GM19372 (cell line): ENCODE data around the gene AP1S3.
"Not testable (repeated sequence)": the region's sequence is repeated elsewhere in the genome, so short reads cannot be mapped to it uniquely, and the experiment has no call there.

Experiments used
- ATAC-seq: cut with Tn5 transposase; IDR thresholded peaks from one replicate; pipeline ENCODE4 v1.9.1; 2021; ENCODE audit warnings: mild to moderate bottlenecking, low read depth, moderate library complexity; ENCODE audit not compliant: unreplicated experiment

The AP1S3 gene

GRCh38 chr2:223811757-223812156 lies 25.6 kb downstream of the AP1S3 start:
- no peak for ATAC-seq

GRCh38 chr2:223805008-223805407 lies 32.4 kb downstream of the AP1S3 start:
- no peak for ATAC-seq

DNA sequence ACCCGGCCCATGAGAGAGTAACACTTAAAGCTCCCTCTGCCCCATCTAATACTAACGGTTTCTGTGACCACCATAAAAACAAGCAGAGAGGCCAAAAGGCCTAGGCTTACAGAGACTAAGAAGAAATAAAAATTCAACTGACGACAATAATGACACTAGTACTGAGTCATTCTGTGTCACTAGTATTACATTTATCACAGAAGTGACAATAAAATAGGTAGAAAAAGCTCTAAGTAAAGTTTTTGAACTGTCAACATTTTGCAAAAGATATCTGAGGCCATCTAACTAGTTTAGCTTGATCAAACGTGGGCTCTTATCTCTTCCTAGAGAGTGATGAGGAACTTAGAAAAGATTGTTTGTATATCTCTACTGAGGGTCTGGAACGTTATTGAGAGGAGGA lies 35.6 kb downstream of the AP1S3 start:
- no peak for ATAC-seq

DNA sequence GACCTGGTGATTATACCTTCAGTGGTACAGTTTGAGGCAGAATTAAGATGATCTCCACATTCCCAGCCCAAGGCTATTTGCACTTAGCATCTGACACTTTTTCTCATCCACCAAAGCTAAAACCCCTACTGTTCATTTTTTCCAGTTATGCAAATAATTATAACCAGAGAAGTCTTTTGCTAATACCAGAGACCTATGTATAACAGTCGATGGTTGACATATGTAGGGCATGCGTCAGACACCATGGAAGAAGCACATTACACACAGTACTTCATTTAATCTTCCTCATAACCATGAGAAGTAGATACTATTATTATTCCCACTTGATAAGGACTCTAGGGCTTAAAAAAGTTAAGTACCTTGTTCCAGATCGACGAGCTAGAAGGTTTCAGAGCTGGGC lies 36.5 kb downstream of the AP1S3 start:
- no peak for ATAC-seq

GRCh38 chr2:223797811-223798721 lies 39.3 kb downstream of the AP1S3 start:
- ATAC-seq: peak; percentile 100

DNA sequence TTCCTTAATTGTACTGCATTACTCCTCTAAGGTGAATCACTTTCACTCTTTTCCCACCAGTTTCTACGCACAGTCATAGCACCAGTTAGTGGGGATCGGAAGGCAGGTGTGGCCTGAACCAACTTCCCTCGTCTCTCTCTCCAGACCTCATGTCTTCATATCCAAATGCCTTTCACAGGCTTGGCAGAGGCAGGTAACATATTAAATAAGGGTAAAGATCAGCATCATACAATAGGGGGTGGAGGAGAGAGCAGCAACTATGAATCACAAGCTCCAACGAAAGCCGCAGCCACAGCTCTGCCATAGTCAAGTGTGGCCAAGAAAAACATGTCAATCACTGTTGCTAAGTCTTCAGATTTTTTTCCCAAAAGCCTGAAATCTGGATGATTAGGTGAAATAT lies 40.3 kb downstream of the AP1S3 start:
- ATAC-seq: no peak

DNA sequence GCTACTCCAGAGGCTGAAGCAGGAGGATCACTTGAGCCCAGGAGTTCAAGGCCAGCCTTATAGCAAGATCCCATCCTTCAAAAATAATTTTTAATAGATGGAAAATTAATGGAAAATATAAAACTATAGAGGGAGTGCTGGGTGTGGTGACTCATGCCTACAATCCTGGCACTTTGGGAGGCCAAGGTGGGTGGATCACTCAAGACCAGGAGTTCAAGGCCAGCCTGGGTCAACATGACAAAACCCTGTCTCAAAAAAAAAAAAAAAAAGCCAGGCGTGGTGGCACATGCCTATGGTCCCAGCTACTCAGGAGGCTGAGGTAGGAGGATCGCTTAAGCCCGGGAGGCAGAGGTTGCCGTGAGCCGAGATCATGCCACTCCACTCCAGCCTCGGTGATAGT lies 48.0 kb downstream of the AP1S3 start:
- ATAC-seq: no peak

DNA sequence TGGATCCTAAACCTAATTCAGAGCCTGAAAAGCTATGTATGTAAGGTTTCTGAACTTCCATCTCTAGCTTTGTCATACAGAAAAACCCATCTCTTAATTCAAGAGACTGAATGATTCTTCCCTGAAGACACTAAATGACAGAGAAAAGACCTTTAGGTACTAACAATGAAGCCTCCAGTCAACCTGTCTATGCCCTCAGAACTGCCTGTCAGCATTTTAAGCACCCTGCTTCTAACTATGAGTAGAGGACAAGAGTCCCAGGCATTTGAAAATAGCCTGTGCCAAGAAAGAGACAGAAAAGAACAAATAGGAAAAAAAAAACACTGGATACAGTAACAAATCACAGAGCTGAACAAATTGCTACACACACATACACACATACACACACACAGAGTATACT lies 48.6 kb downstream of the AP1S3 start:
- ATAC-seq: no peak

DNA sequence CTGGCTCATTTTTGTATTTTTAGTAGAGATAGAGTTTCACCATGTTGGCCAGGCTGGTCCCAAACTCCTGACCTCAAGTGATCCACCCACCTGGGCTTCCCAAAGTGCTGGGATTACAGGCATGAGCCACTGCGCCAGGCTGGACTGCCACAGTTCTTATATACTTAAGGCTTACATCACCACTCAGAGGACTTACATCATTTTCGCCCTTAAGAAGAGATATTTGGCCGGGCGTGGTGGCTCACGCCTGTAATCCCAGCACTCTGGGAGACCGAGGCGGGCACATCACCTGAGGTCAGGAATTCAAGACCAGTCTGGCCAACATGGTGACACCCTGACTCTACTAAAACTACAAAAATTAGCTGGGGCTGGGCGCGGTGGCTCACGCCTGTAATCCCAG lies 49.3 kb downstream of the AP1S3 start:
- not testable (repeated sequence) for ATAC-seq

DNA sequence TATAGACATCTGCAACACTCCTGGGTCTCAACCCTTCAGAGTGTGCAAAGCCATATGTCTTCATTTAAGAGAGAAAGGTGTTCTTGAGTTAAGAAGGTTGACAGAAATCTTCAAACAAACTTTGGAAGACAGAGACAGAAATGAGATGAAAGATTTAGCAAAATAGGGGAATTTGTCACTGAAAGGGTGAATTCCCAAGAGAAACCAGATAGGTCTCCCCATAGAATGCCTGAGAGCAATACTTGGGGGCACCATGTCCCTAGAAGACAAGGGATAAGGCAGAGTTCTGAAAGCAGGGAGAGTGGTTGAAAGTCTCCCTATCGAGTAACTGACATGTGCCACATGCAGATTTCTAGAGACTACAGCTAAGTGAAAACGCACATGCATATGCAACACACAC lies 50.0 kb downstream of the AP1S3 start:
- peak; percentile 31 for ATAC-seq

- peak; percentile 59 for ATAC-seq
Observed at GRCh38 chr2:223786943-223787342, 50.4 kb downstream of the AP1S3 start.

DNA sequence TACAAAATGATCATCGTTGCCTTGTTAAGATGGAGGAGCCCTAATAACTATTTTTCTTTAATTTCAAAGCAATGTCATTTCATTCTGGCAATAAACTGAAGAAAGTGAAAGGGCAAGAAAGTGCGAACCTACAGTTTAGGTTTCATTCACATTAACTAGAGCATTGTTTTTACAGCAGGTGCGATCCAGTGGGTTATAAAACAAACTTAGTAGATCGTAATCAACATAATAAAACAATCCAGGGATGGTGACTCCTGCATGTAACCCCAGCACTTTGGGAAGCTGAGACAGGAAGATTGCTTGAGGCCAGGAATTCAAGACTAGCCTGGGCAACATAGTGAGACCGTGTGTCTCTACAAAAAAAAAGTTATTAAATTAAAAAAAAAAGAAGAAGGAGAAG lies 51.1 kb downstream of the AP1S3 start:
- ATAC-seq: no peak

DNA sequence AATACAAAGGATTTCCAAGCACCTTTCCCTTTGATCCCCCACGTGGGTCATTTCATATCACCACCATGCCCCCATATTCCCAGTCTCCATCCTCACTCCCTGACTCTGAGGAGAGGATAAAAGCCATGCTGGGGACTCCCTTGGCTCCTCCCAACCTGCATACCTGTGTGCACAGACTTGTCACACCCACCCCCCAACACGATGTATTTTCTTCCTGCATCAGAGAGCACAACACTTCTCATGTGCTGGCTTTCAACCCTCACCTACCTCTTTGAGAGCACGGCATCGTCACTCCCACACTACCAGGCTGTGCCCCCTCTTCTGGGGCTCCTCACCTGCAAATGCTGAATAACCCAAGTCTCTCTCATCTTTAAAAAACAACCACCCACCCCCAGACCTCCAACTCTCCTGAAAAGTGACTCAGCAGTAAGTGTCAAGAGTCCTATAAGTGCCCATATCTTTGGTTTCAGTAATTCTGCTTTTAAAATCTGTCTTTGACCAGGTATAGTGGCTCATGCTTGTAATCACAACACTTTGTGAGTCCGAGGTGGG lies 53.1 kb downstream of the AP1S3 start:
- ATAC-seq: no peak

DNA sequence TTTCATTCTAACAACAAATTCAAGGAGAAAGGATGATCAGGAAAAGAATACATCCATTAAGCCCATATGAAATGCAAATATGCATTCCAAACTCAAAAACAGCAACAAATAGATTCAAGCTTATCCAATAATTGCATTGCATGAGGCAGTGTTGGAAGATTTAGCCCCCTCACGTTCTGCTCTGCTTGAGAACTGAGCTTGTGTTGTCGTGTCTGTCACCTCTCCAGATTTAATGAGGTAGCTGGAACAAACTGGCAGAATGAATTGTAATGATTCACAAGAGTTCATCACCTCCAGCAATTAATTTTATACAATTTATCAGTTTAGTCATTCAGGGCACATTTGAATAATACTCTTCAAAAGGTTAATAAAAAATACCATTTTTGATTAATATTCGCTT lies 54.8 kb downstream of the AP1S3 start:
- no peak for ATAC-seq

- ATAC-seq: no peak
Observed at GRCh38 chr2:223781560-223781959, 55.8 kb downstream of the AP1S3 start.

GRCh38 chr2:223779877-223780276 lies 57.5 kb downstream of the AP1S3 start:
- peak; percentile 88 for ATAC-seq

DNA sequence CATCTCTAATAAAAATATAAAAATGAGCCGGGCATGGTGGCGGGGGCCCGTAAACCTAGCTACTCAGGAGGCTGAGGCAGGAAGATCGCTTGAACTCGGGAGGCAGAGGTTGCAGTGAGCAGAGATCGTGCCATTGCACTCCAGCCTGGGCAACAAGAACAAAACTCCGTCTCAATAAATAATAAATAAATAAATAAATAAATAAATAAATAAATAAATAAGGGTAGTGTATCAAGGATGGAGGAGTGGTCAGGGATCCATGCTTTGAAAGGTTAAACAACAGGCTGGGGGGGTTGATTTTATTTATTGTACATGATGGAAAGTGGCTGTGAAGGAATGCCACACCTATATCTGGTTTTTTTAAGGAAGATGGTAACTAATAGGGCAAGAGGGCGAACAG lies 63.2 kb downstream of the AP1S3 start:
- ATAC-seq: no peak

GRCh38 chr2:223772363-223772762 lies 65.0 kb downstream of the AP1S3 start:
- no peak for ATAC-seq

GRCh38 chr2:223771475-223771874 lies 65.9 kb downstream of the AP1S3 start:
- ATAC-seq: no peak

DNA sequence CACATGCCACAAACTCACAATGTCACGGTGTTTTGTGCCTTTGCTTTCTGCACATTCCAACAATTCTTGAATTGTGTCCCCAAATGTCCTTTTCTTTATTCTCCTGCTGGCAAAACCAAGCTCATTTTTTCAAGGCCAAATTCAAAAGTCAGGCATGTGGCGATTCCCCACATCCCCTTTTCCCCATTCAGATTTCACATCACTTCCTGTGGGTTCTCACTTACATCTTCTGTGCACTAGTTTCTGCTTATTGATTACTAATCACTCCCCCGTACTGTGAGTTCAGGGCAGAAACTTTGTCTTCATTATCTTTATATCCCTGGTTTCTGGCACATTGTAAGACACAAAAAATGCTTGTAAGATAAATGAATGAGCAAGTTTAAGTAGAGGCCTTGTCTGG lies 69.2 kb downstream of the AP1S3 start:
- no peak for ATAC-seq

DNA sequence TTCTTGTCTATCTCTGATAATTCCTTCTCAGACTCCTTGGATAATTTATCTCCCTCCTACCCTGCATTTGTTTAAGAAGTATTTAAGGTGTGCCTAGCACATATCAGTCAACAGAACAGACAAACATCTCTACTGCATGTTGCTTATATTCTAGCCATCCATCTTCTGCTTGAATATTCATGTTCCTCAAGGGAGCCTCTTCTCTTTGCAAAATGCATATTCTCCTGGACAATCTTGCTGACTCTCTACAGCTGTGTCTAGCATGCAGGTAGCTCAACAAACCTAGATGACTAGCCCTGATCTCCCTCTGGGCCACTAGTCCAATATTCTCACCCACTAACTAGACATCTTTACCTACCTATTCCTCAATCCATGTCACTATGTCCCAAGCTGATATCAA lies 70.0 kb downstream of the AP1S3 start:
- ATAC-seq: no peak

DNA sequence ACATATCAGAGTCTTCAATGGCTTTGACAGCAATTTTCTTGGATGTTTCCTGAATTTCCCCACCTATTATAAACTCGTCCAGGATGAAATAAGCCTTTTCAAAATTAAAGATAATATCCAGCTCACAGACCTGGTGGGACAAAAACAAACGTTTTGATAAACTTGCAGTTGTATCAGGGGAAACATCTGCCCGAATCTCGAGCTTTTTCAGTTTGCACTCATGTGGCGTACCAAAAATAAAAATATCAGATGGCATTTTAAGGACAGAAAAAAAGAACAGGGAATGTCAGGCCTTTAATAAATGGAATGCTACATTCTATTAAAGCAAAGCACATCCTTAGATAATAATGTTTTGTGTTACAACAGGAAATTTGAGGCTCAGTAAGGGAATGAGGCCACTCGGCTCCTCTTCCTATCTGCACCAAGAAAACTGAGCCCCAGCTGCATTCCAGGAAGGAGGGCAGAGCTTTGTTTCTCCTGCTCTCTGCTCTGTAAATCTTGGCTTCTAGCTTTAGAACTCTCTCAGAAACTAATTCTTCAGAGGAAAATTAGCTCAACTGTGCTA lies 72.1 kb downstream of the AP1S3 start:
- ATAC-seq: no peak
